NOMO-1 treated with DMSO at 0.1 percent for 48 hours (cell line): ENCODE data around the gene CASP6.

Source experiments
- DNase-seq: peaks from one replicate; lab custom pipeline; 2025; ENCODE audit not compliant: unreplicated experiment; lab: John Stamatoyannopoulos, UW

CASP6 gene

DNA sequence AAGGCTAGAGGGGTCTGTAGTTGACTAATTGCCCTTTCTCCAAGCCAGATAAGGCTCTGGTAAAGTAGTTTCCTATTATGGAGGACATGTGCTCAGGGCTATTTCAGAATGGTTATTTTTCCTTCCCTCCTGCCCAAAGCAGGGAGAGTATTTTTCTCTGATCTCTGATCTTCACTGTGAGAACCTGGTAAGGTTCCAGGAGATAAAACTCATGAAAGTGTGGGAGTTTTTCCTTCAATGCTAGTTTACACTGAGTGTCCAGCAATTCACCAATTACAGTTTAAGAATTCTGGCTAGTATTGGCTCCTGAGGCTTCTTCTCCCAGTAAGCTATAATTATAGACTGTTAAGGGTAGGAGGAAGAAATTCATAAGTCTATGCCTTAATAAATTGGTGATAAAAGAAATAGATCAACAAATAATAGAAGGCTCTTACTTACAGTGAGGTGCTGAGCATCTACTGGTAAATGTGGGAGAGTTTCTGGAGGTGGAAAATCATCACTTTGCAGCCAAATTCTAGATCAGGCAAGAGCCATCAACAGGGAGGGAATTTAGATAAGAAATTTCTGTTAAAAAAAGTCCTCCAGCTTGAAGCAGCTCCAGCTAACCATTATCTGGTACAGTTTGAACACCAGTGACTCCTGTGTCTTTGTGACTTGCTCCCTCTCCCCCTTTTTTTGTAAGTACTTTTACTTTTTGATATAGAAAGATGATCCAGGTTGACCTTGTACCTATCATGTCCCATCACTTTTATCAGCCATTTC, 30.9 kb downstream of the CASP6 start:
- no peak for DNase-seq

DNA sequence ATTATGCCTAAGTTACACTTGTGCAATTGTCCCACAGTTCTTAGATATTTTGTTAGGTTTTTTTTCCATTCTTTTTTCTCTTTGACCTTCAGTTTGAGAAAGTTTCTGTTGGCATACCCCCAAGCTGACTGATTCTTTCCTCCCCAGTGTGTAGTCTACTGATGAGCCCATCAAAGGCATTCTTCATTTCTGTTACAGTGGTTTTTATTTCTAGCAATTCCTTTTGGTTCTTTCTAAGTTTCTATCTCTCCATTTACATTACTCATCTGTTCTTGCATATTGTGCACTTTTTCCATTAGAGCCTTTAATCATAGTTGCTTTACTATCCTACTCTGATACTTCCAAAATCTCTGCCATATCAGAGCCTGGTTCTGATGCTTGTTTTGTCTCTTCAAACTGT, 31.9 kb downstream of the CASP6 start:
- DNase-seq = no peak

DNA sequence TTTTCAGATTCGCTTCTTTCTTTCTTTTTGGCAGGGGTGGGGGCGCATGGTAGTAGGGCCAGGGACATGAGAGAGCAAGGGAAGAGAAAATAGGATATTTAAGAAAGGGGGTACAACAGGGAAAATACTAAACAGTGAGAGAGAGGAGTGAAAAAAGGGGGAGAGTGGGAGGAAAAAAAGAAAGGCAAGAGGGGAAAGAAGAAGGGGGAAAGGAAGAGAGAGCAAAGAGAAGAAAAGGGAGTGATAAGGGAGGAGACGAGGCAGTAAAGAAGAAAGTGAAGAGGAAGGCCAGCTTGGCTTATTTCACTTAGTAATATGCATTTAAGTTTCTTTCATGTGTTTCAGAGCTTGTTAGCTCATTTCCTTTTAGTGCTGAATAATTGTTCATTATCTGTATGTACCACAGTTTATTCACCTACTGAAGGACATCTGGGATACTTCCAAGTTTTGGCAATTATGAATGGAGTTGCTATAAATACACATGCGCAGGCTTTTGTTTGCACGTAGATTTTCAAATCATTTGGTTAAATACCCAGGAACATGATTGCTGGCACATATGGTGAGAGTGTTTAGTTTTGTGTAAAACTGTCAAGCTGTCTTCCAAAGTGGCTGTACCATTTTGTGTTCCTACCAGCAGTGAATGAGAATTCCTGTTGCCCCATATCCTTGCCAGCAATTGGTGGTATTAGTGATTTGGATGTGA, 37.3 kb downstream of the CASP6 start:
- DNase-seq = no peak

DNA sequence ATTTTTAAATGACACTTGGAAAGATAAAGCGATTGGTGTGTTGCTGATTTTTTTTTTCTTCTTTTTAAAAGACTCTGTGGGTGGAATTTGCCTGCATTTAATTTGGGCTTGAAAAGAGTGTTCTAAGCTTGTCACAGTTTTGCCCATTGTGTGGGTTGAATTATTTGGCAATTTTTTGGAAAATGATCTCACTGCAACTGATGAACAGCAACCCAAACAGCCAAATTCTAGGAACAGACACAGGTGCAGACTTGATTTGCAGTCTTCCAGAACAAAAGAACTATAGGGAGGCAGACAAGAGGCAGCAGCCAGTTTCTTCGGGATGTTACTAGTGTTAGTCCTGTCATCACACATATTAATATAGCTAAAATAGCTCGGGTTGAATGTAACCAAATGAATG, 40.5 kb downstream of the CASP6 start:
- DNase-seq = no peak

DNA sequence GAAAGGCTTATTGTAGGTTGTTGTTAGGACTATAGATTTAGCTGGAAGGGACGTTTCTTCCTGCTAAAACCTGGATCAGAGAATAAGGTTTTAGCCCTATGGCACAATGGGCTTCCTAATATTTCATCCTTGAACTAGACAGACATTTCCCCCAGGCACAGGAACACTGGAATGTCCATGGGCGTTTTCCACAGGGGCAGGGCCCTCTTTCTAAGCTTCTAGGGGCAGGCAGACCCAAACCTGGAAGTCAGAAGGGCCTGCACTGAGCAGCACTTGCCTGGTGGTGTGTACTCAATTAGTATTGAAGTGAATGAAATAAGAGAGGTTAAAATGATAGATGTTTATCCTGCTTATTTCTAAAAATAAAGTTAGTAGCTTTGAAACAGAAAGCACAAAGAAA, 41.1 kb downstream of the CASP6 start:
- no peak for DNase-seq

DNA sequence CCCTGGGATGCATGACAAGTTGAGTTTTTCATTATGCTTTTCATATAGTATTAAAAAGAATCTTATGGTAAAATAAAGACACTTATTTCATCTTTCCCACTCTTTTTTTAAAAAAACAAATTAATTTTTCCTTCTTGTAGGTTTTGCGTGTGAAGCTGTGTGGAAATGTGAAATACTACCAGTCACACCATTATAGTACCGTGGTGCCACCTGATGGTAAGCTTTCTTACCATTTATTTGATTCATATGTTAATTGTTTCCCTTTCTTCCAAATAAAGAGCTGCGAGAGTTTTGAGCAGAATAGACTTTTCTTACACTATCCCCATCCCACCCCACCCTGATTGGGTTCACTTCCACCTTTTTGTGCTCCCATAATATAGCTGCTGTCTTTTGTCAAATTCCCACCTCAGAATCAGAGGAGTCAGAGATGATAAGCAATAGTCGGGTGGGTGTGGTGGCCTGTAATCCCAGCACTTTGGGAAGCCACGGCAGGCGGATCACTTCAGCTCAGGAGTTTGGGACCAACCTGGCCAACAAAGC, 44.3 kb downstream of the CASP6 start:
- no peak for DNase-seq

DNA sequence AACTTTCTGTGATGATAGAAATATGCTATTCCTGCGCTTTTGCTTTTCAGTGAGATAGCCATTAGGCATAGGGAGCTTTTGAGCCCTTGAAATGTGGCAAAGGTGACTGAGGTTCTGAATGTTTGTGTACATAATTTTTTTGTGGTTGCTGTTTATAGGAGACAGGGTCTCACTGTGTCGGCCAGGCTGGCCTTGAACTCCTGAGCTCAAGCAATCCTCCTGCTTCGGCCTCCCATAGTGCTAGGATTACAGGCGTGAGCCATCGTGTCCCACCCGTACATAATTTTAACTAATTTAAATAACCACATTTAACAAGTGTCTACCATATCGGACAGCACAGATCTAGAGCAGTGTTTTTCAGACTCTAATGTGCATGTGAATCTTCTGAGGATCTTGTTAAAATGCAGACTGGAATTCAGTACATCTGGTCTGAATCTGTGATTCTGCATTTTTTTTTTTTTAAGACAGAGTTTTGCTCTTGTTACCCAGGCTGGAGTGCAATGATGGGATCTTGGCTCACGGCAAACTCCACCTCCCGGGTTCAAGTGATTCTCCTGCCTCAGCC, 45.3 kb downstream of the CASP6 start:
- DNase-seq = no peak

DNA sequence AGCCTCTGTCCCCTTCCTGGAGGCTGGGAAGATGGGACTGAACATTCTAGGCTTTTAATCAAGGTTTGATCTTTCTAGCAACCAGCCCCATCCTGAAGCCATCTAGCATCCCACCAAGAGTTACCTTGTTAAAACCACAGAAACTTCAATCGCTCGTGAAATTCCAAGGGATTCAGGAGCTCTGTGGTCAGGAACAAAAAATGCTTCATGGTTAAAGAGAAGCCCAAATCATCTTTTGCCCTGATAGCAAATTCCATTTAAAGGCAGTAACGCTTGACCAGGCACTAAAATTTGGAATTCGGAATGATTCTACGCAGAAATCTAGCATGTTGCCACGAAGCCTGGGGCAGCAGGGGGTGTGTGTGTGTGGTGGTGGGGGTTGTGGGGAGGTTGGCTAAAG, 47.8 kb downstream of the CASP6 start:
- DNase-seq = no peak

DNA sequence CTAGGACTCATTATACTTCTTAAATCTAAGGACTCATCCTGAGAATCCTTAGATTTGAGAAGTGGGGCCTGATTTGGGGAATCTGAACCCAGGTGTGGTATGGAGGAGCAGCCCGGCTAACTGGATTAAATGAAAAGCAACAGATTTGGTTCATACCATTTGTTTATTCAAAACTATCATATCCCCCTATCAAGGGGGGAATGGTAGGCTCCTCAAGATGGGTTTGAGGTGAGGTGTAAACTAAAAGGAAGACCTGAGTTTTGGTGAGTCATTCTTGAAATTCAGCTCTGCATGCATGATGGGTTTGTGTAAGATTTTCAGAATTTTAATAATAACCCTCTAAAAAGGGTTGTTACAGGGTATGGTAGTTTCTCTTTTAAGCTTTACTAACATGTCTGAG, 53.4 kb downstream of the CASP6 start:
- no peak for DNase-seq

DNA sequence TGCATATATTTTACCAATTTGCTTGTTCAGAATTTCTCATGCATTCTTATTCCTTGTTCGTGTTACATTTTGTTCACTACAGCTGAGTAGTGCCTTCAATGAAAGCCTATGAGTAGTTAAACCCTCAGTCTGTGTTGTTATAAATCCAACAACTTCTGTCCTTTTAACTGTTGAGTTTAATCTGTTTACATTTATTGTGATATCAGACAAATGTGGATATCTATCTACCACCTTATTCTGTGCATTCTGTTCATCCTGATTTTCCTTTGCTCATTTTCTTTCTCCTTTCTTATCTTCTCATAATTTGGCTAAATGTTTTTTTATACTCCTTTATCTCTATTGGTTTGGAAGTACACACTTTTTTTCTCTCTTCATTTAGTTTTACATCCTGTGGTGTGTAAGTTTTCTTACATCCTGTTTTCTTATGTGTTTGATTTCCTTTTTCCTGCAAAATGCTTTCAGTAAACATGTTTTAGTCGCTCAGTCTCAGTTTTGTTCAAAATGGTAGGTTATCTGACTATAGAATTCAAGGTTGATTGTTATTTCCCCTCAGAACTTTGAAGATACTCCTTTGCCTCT, 54.2 kb downstream of the CASP6 start:
- no peak for DNase-seq

DNA sequence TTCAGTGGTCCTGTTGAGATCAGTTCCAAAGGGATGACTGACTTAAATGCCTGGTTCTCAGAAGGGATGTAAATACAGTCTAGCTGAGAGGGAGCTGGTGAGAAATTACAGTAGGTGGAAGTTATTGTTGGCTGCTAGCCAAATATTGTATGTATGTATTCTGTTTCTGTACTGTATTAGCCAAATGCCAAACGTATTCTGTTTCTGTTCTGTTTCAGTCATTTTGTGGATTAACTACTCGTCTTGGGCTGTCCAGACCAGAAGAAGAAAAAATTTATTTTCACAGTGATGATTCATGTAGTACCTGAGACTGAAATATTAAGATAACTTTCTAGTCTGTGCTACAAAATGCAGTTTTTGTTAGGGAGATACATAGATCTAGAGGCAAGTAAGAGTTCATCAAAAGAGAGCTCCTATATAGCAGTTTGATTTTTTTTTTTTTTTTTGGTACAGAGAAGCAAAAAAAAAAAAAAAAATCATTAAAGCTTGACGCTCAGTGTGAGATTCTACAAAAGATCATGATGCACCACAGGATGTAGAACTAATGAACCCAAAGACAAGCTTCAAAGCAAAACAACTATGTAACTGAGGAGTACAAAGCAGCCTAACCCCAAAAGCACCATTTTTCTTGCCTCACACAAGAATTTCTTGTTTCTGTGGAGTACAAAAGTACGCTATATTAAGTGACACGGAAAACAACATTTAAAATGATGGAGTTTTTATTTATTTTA, 54.8 kb downstream of the CASP6 start:
- DNase-seq = no peak

DNA sequence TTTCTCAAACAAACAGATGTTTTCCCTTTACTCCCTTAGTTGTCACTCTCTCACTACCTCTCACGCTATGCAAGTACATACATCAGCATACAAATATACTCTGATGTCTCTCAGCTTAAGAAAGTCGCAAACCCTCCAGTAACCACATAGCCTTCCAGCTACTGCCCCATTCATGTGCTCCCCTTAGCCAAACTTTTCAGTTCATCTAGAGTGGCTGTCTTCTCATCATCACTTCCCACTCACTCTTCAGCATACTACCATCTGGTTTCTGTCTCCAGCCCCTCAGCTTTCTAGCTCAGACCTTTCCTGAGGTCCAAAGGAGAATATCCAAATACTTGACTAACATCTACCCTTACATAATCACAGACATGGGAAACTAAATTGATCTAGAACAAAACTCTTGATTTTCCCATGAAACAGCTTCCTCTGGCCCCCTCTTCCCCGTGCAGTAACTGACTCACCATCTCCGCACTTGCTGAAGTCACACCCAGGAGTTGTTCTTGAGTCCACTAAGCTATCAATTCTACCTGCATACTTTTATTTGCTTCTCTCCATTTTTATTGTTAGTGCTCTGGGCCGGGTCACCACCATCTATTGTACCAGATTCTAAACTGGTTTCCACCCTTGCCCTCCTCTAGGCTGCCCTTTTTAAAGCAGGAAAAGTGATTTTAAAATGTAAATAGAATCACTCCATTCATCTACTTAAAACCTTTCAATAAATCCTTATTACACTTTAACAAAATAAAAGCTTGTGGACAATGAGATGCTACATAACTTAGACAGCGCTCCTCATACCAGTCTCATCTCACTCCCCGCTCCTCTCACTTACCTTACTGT, 57.2 kb downstream of the CASP6 start:
- no peak for DNase-seq

DNA sequence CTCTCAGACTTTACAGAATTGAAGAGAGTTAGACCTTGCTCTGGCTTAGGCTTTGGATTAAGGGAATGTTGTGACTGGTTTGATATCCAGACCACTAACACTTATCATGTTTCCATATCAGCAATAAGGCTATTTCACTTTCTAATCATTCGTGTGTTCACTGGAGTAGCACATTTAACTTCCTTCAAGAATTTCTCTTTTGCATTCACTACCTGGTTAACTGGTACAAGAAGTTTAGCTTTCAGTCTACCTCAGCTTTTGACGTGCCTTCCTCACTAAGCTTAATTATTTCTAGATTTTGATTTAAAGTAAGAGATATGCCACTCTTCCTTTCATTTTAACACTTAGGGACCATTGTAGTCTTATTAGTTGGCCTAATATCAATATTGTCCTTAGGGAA, 62.6 kb downstream of the CASP6 start:
- DNase-seq = no peak
